Subcutaneous abdominal adipose tissue (tissue), 5 donors: Measurements from ENCODE around the gene DDX46.
"Not testable (repeated sequence)": the region's sequence is repeated elsewhere in the genome, so short reads cannot be mapped to it uniquely, and the experiment has no call there.

Experiments
- H3K27ac ChIP-seq: one replicate; pipeline ENCODE4 v1.7.0; 2013; ENCODE audit warnings: low read depth, mild to moderate bottlenecking, inconsistent platforms, low read length, moderate library complexity
- H3K27me3 ChIP-seq, 5 donors: one replicate each; pipeline ENCODE4 v1.7.0; 2013; ENCODE audit warnings: low read length in 5 of 5, inconsistent platforms in 1 of 5; ENCODE audit not compliant: control insufficient read depth in 5 of 5, insufficient read depth in 4 of 5
- H3K36me3 ChIP-seq, 5 donors: one replicate each; pipeline ENCODE4 v1.7.0; 2013; ENCODE audit warnings: low read length in 5 of 5; ENCODE audit not compliant: control insufficient read depth in 5 of 5, insufficient read depth in 5 of 5
- H3K4me1 ChIP-seq, 5 donors: one replicate each; pipeline ENCODE4 v1.7.0; 2013; ENCODE audit warnings: low read length in 5 of 5, mild to moderate bottlenecking in 3 of 5, moderate library complexity in 1 of 5; ENCODE audit not compliant: control insufficient read depth in 5 of 5, insufficient read depth in 5 of 5
- H3K4me3 ChIP-seq, 5 donors: one replicate each; pipeline ENCODE4 v1.7.0; 2013; ENCODE audit warnings: low read length in 5 of 5, low read depth in 1 of 5
- H3K9ac ChIP-seq, 5 donors: one replicate each; pipeline ENCODE4 v1.7.0; 2013; ENCODE audit warnings: low read length in 5 of 5, mild to moderate bottlenecking in 4 of 5, moderate library complexity in 3 of 5
- H3K9me3 ChIP-seq, 5 donors: one replicate each; pipeline ENCODE4 v1.7.0; 2013; ENCODE audit warnings: low read length in 5 of 5; ENCODE audit not compliant: control insufficient read depth in 5 of 5
- donor health status: healthy.
- donor health status: healthy.
- donor health status: healthy.
- donor health status: healthy.
- donor health status: healthy.

The DDX46 gene

DNA sequence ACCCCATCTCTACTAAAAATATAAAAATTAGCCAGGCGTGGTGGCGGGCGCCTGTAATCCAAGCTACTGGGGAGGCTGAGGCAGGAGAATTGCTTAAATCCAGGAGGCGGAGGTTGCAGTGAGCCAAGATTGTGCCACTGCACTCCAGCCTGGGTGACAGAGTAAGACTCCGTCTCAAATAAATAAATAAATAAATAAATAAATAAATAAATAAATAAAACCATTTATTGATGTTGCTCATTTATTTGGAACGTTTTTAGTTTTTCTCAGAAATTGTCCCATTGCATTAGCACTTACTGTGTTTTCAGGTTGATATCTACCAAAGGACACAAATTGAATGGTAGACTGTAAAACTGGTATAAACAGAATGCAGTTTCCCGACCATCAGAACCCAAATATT is 97.9 kb downstream of the DDX46 start:
- H3K27me3 ChIP-seq, H3K27ac ChIP-seq: not testable (repeated sequence)
- peaks cover 20 to 58% (median 28%) of the 10 kb centered on the region in 5 donors for H3K36me3 ChIP-seq

DNA sequence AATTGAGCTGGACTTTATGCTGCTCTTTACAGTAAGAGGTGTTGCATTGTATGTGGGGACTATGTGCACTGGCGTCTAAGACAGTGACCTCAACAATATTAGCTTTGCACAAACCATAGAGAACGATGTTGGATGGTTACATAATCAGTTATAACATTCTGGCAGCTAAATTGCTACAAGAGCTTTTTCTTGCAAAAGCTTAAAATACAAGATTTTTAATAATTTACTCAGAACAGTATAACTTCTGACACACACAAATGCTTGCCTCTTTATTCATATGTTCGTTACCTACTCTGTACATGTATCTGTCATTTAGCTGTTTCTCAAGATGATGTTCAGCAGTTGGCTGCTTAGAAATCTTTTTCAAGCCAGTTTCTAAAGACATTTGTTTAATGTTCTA is 98.8 kb downstream of the DDX46 start:
- no peak overlapping the region for H3K4me3 ChIP-seq
- H3K27ac ChIP-seq, result no peak overlapping the region
- no peaks in the 10 kb centered on the region for H3K27me3 ChIP-seq
- H3K9me3 ChIP-seq, result no peaks in the 10 kb centered on the region
- H3K4me1 ChIP-seq, result peaks cover 0 to 6% (median 0%) of the 10 kb centered on the region in 5 donors
- H3K36me3 ChIP-seq, result peaks cover 20 to 59% (median 32%) of the 10 kb centered on the region in 5 donors
- no peak overlapping the region for H3K9ac ChIP-seq

More for the DNA sequence above, 97.9 kb downstream of the DDX46 start:
- not testable (repeated sequence) for H3K9ac ChIP-seq, H3K9me3 ChIP-seq, H3K4me3 ChIP-seq
- H3K4me1 ChIP-seq, result peaks cover 0 to 13% (median 3%) of the 10 kb centered on the region in 5 donors

DNA sequence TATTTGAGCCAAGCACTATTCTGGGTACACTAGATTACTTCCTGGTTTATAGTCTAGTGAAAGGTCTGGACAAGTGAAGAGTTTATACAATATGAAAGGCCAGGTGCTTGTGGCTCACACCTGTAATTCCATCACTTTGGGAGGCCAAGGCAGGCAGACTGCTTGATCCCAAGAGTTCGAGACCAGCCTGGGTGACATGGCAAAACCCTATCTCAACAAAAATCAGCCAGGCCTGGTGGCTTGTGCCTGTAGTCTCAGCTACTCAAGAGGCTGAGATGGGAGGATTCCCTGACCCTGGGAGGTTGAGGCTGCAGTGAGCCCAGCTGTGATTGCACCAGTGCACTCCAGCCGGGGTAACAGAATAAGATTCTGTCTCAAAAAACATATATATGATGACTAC is 106.1 kb downstream of the DDX46 start:
- Histone ChIP-seq H3K9ac (no peak overlapping the region), H3K36me3 (peaks cover 0 to 21% (median 11%) of the 10 kb centered on the region in 5 donors), H3K4me3 (no peak overlapping the region), H3K9me3 (no peaks in the 10 kb centered on the region), H3K27me3 (no peaks in the 10 kb centered on the region), H3K27ac (no peak overlapping the region), H3K4me1 (no peaks in the 10 kb centered on the region)

DNA sequence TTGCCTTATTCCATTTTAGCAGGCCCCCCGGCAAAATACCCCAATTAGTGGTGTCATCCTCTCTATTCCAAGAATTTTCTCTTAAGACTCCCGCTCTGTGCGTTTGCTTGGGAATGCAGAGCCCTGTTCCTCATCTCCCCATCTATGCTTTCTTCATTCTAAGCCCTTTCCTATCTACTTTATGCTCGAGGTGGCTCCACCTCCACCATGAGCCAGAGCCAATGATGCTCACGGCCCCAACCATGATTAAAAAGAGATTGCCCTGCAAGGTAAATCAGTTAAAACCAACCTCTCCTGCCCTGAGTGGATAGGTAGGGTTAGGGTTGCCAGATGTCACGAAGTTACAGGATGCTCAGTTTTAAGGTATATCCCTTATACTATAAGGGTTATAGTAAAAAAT is 114.9 kb downstream of the DDX46 start:
- Histone ChIP-seq H3K9me3 (no peaks in the 10 kb centered on the region), H3K9ac (peak overlapping the region in 4 of 5 donors; percentile 79 to 93 (median 88)), H3K36me3 (no peaks in the 10 kb centered on the region), H3K27ac (peak overlapping the region; percentile 92), H3K4me3 (peak overlapping the region; percentile 80 to 91 (median 87)), H3K27me3 (no peaks in the 10 kb centered on the region), H3K4me1 (peaks cover 0 to 23% (median 19%) of the 10 kb centered on the region in 5 donors)

- Histone ChIP-seq H3K9me3 (no peaks in the 10 kb centered on the region), H3K4me3 (peak within 1 kb of the TSS; percentile 85 to 91 (median 88)), H3K27me3 (no peaks in the 10 kb centered on the region), H3K9ac (peak within 1 kb of the TSS; percentile 64 to 93 (median 88)), H3K4me1 (peaks cover 0 to 23% (median 19%) of the 10 kb centered on the region in 5 donors), H3K36me3 (no peaks in the 10 kb centered on the region), H3K27ac (peak within 1 kb of the TSS; percentile 92)
Measured at GRCh38 chr5:134873987-134874830, 115.6 kb downstream of the DDX46 start, which contains the start of gene TXNDC15. TXNDC15 (plus strand) TSS chr5:134874371; CDS start chr5:134874428, 57 bp downstream.

DNA sequence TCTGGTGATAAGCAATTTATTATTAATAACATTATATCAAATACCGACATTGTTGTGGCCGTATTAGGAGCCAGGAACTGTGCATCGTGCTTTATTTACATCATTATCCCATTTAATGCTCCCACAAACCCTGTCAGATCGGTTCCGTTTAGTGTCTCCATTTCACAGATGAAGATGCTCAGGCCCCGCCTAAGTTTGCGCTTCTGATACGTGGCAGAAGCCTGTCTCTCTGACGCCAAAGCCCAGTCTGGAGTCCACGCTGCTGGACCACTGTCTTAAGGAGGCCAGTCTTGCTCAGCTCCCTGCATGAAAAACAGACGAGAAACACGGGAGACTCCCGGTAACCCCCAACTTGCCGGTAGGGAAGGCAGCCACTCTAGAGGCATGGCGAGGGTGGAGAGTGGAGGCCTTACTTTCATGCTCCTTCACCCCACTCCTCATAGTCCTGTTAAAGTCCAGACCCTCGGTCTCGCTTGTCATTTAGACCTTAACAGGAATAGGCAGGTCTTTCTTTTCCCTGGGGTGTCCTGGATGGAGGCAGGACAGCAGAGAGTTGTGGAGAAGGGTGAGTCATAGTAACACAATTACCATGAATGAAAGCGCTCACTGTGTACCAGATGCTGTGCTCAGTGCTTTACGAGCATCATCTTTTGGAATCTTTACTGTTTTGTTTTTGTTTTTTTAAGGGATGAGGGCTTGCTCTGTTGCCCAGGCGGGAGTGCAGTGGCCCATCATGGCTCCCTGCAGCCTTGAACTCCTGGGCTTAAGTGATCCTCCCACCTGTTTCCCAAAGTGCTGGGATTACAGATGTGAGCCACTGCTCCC is 116.5 kb downstream of the DDX46 start:
- H3K9me3 ChIP-seq, result no peaks in the 10 kb centered on the region
- H3K9ac ChIP-seq, result peak overlapping the region; percentile 43 to 93 (median 88)
- no peaks in the 10 kb centered on the region for H3K27me3 ChIP-seq
- peak overlapping the region; percentile 92 for H3K27ac ChIP-seq
- H3K36me3 ChIP-seq, result no peaks in the 10 kb centered on the region
- peak overlapping the region; percentile 85 to 91 (median 88) for H3K4me3 ChIP-seq
- peaks cover 0 to 23% (median 19%) of the 10 kb centered on the region in 5 donors for H3K4me1 ChIP-seq

- Histone ChIP-seq H3K4me3 (no peak overlapping the region), H3K4me1 (peaks cover 0 to 23% (median 19%) of the 10 kb centered on the region in 5 donors), H3K27me3 (no peaks in the 10 kb centered on the region), H3K9me3 (no peaks in the 10 kb centered on the region), H3K27ac (no peak overlapping the region), H3K9ac (no peak overlapping the region), H3K36me3 (no peaks in the 10 kb centered on the region)
Measured at GRCh38 chr5:134877159-134877558, 118.6 kb downstream of the DDX46 start.

- no peaks in the 10 kb centered on the region for H3K27me3 ChIP-seq
- peaks cover 0 to 23% (median 19%) of the 10 kb centered on the region in 5 donors for H3K4me1 ChIP-seq
- no peak overlapping the region for H3K4me3 ChIP-seq
- no peak overlapping the region for H3K27ac ChIP-seq
- H3K9me3 ChIP-seq, result no peaks in the 10 kb centered on the region
- H3K36me3 ChIP-seq, result no peaks in the 10 kb centered on the region
- no peak overlapping the region for H3K9ac ChIP-seq
Measured at GRCh38 chr5:134878403-134878802, 119.8 kb downstream of the DDX46 start.

GRCh38 chr5:134879456-134879855 is 120.9 kb downstream of the DDX46 start:
- Histone ChIP-seq H3K4me3 (no peak overlapping the region), H3K27me3 (no peaks in the 10 kb centered on the region), H3K36me3 (no peaks in the 10 kb centered on the region), H3K9me3 (no peaks in the 10 kb centered on the region), H3K4me1 (peaks cover 0 to 16% (median 12%) of the 10 kb centered on the region in 5 donors), H3K9ac (no peak overlapping the region), H3K27ac (no peak overlapping the region)
